Thoracic aorta (tissue), 2 donors: ENCODE results near the gene MYO5B. TPM values are rescaled to one million over a fixed set of nuclear protein-coding genes. Genes with fewer than 3 reads are reported as not detected.
"Not testable (repeated sequence)": the region's sequence is repeated elsewhere in the genome, so short reads cannot be mapped to it uniquely, and the experiment has no call there.

Experiments used
- ATAC-seq: fragments of 150-250 bp; one replicate; pipeline ENCODE4 v1.8.0; 2017; ENCODE audit warnings: low read depth; ENCODE audit not compliant: insufficient number of reproducible peaks, low FRiP score
- DNase-seq: peaks from one replicate; pipeline ENCODE4 v3.0.0-alpha.2; 2020; ENCODE audit warnings: low spot score
- H3K27ac ChIP-seq, 2 donors: fragments of 200-600 bp; sonication (generic); 1 replicate in 1 of 2; 2 replicates in 1 of 2; pipeline ENCODE4 v1.5.1; 2016; ENCODE audit warnings: mild to moderate bottlenecking in 2 of 2, moderate library complexity in 2 of 2
- H3K27me3 ChIP-seq: fragments of 200-600 bp; sonication (generic); replicated peaks from 2 replicates; pipeline ENCODE4 v1.6.0; 2016; ENCODE audit warnings: mild to moderate bottlenecking; ENCODE audit not compliant: insufficient read depth
- H3K36me3 ChIP-seq: fragments of 200-600 bp; sonication (generic); one replicate; pipeline ENCODE4 v1.5.1; 2016
- H3K4me1 ChIP-seq, 2 donors: fragments of 200-600 bp; sonication (generic); 1 replicate in 1 of 2; 2 replicates in 1 of 2; pipeline versions ENCODE4 v1.5.1 to v1.6.0; 2016; ENCODE audit warnings: low read depth in 2 of 2, mild to moderate bottlenecking in 1 of 2; ENCODE audit not compliant: control insufficient read depth in 1 of 2
- H3K4me3 ChIP-seq: fragments of 200-600 bp; sonication (generic); 2 replicates; pipeline ENCODE4 v1.5.1; 2016; ENCODE audit warnings: mild to moderate bottlenecking
- H3K9me3 ChIP-seq: fragments of 200-600 bp; sonication (generic); 2 replicates; pipeline ENCODE4 v1.5.1; 2016
- total RNA-seq, 2 donors: library from RNA; depleted of rRNA; stranded (reverse); fragments of >200 nt; gene quantifications; one replicate each; pipeline versions ENCODE4 v1.1.0 to v1.2.3, GENCODE V29; 2016
- TF ChIP-seq, protein P1 (sequence below): fragments of 200-600 bp; sonication (generic); IDR thresholded peaks from one replicate; pipeline ENCODE4 v1.5.1; 2019; ENCODE audit warnings: antibody characterized with exemption

Gene MYO5B
- total RNA-seq: 10 to 100 TPM in 1 of 2 donors, 1 to 10 TPM in 1; 8.3 to 13.5 TPM

DNA sequence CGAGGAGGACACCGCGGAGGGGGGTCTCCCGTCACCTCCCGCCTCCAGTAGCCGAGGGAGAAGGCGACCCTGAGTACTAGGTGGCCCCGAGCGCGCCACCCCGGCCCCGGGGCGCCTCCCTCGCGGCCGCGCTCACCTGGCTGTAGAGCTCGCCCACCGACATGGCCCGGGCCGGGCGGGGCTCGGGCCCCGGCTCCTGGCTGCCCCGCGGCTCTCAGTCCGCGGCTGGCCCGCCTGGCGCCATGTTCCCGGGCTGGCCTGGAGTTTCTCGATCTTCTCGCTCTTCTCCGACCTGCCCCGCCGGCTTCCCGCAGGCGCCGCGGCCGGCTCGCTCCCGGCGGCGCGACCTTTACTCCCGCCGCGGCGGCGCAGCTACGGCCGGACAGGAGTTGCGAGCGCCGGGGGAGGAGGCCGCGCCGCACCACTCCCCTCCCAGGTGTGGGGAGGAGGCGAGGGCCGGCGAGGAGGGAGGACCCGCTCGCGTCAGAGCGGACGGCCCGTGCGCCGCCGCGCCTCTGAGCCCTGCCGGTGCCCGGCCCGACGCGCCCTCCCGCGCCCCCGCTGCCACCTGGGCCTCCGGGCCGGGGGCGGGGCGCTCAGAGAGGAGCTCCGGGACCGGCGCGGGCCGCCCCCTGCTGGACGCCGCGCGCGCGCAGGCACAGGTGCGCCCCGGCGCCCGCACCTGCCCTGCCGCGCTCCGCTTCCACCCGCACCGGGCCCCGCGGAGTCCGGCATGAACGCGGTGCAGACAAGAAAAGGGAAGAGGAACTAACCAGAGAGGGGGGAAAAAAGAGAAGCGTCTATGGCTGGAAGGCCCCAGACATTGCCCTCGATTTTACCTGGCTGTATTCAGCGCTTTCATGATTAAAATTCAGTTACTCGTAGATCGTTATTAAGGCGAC, at the start of gene MYO5B:
MYO5B (minus strand) TSS at position 517 of the 902 bp plus-strand sequence; CDS start at position 163, 354 bp downstream.
- no peak for DNase-seq
- Histone ChIP-seq H3K4me3 (peak within 1 kb of the TSS; percentile 77), H3K4me1 (peaks cover 6 to 18% of the 10 kb centered on the region in 2 donors), H3K36me3 (no peaks in the 10 kb centered on the region), H3K9me3 (no peaks in the 10 kb centered on the region), H3K27me3 (no peaks in the 10 kb centered on the region), H3K27ac (no peak within 1 kb of the TSS)
- TF ChIP-seq, protein P1, sequence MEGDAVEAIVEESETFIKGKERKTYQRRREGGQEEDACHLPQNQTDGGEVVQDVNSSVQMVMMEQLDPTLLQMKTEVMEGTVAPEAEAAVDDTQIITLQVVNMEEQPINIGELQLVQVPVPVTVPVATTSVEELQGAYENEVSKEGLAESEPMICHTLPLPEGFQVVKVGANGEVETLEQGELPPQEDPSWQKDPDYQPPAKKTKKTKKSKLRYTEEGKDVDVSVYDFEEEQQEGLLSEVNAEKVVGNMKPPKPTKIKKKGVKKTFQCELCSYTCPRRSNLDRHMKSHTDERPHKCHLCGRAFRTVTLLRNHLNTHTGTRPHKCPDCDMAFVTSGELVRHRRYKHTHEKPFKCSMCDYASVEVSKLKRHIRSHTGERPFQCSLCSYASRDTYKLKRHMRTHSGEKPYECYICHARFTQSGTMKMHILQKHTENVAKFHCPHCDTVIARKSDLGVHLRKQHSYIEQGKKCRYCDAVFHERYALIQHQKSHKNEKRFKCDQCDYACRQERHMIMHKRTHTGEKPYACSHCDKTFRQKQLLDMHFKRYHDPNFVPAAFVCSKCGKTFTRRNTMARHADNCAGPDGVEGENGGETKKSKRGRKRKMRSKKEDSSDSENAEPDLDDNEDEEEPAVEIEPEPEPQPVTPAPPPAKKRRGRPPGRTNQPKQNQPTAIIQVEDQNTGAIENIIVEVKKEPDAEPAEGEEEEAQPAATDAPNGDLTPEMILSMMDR: peak; percentile 23
- peak; percentile 16 for ATAC-seq

DNA sequence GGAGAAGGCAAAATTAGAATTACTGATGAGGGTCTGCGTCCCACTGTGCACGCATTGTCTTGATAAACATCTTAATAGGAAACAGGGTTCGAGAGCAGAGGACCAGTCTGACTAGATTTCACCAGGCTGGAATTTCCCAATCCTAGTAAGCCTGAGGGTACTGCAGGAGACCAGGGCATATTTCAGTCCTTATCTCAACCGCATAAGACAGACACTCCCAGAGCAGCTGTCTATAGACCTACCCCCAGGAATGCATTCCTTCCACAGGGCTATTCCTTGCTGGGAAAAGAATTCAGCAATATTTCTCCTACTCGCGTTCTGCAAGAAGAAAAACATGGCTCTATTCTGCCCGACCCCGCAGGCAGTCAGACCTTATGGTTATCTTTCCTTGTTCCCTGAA, 46.8 kb upstream of the MYO5B start:
- not testable (repeated sequence) for H3K9me3 ChIP-seq, H3K4me3 ChIP-seq, H3K36me3 ChIP-seq, H3K27me3 ChIP-seq, H3K4me1 ChIP-seq, H3K27ac ChIP-seq, DNase-seq, ATAC-seq

DNA sequence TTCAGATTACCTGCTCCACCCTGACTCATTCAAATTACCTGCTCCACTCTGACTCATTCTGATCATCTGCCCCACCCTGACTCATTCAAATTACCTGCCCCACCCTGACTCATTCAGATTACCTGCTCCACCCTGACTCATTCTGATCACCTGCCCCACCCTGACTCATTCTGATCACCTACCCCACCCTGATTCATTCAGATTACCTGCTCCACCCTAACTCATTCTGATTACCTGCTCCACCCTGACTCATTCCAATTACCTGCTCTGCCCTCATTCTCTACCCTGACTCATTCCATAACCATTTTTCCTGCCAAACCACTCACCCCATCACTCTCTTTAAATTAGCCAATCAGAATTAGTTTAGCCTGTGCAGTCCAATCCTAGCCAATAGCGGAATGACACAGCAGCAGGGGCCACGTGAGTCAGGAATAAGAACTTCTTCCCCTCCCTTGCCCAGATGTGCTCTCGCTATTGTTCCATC, 45.2 kb upstream of the MYO5B start:
- TF ChIP-seq, protein P1: no peak

DNA sequence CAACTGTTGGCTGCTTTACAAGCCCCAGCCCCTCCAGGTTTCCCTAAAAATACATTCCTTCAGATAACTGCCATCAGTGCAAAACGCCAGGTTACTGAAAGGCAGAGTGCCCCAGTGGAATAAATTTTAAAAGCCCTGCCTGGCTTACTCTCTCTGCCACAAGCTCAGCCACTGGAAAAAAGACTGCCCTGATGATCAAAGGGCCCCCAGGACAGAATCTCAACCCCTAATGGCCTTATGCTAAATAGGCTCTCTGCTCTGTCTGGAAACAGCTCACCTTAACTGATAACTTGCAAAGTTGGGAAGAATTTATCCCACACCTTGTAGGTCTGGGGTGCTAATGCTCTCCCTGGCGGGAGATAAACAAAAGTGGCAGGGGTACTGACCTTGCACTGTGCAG, 37.5 kb upstream of the MYO5B start:
- Histone ChIP-seq H3K27me3 (no peaks in the 10 kb centered on the region), H3K4me1 (no peaks in the 10 kb centered on the region), H3K9me3 (no peaks in the 10 kb centered on the region), H3K27ac (no peak overlapping the region), H3K4me3 (no peak overlapping the region), H3K36me3 (no peaks in the 10 kb centered on the region)
- no peak for DNase-seq
- TF ChIP-seq, protein P1: no peak
- no peak for ATAC-seq

More for the DNA sequence above, 45.2 kb upstream of the MYO5B start:
- no peak for DNase-seq
- Histone ChIP-seq H3K4me1 (no peaks in the 10 kb centered on the region), H3K9me3 (no peaks in the 10 kb centered on the region), H3K36me3 (no peaks in the 10 kb centered on the region), H3K4me3 (no peak overlapping the region), H3K27ac (no peak overlapping the region), H3K27me3 (no peaks in the 10 kb centered on the region)
- ATAC-seq: no peak

DNA sequence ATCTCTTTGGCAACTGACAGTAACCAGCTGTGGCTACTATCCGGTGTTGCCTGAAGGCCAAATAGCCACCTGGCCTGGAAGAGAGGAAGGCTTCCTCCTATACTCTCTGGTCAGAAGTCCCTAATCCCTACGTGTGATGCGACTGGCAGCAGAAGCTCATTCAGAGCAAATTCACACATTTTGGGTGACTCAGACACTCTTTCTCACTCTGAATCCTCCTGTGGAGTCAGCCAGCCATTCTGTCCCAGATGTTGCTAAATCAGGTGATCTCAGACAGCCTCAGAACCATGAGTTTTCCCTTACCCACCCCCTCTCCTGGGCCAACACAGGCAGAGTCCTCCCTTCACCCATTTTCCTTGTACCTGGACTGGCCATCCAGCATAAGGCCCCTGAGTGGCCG, 36.7 kb upstream of the MYO5B start:
- Histone ChIP-seq H3K4me3 (no peak overlapping the region), H3K36me3 (no peaks in the 10 kb centered on the region), H3K4me1 (no peaks in the 10 kb centered on the region), H3K9me3 (no peaks in the 10 kb centered on the region), H3K27me3 (no peaks in the 10 kb centered on the region), H3K27ac (no peak overlapping the region)
- no peak for ATAC-seq
- no peak for DNase-seq
- TF ChIP-seq, protein P1: no peak

- H3K36me3 ChIP-seq, DNase-seq, H3K27me3 ChIP-seq, H3K4me1 ChIP-seq, H3K27ac ChIP-seq, H3K4me3 ChIP-seq, ATAC-seq, H3K9me3 ChIP-seq: not testable (repeated sequence)
Measured at GRCh38 chr18:50220249-50220648, 25.3 kb upstream of the MYO5B start.
